DMS53 treated with DMSO at 0.1 percent for 48 hours (cell line): ENCODE data around the gene PPP1R37.

Source experiments
- DNase-seq: peaks from one replicate; lab custom pipeline; 2025; ENCODE audit not compliant: unreplicated experiment; lab: John Stamatoyannopoulos, UW

PPP1R37 gene

GRCh38 chr19:45187421-45188100 is 94.6 kb downstream of the PPP1R37 start:
- DNase-seq = no peak

- no peak for DNase-seq
These were observed 97.0 kb downstream of the PPP1R37 start for GRCh38 chr19:45189971-45190370.

- DNase-seq = no peak
These were observed 98.4 kb downstream of the PPP1R37 start for GRCh38 chr19:45191375-45191774.

- DNase-seq = no peak
These were observed 102.8 kb downstream of the PPP1R37 start for GRCh38 chr19:45195764-45196163.
